GM19099 (cell line): ENCODE results near the gene MVB12B.

Experiments used
- POLR2A ChIP-seq: IDR thresholded peaks from 3 replicates; pipeline ENCODE4 v1.6.1; 2011; ENCODE audit warnings: low read depth; ENCODE audit not compliant: insufficient read length; ENCODE audit errors: extremely low read depth

The MVB12B gene

DNA sequence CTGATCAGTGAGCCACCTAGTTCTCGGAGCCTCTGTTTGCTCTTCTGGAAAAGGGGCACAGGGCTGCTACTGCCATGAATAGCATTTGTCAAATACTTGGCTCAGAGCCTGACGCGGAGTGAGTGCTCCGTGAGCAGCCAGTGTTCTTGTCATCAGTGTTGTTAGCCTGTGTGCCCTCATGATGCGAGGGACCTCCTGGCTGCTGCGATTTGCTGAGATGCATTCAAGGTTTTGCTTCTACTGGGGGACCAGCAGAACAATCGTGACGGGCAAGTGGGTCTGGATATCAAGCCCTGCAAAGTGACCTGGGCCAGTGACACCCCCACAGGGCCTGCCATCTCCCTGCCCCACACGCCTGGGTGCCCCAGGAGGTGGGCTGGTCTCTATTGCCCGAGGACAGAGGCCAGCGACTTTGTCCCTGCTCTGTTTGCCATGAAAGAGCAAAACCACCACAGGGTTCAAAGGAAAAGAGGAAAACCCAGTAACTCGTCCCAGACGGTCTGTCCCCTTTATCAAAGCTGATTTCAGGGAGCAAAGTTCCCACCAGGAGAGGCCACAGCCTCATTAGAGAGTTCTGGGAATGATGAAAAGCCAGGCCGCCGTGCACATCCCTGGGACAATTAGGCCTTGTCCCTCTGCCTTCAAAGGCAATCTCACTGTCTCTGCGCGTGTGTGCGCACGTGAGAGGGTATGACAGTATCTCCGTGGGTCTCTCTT lies 200.6 kb downstream of the MVB12B start:
- no peak for TF ChIP-seq POLR2A

DNA sequence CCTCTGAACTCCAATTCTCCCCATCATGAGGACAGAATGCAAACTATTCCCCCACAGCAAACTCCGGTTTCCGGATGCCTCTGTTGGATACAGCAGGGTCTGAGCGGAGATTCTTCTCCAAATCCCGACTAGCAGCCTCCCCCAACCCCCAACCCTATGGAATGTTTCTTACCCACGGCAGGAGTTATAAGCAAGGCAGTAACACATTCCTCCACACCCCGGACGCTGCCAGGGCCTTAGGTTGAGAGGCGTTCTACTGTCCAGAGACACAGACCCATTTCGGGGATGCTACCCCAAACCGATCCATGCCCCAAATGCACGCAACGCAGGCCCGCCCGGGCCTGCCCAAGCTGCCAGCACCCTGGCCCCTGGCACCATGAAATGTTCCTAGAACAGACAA lies 201.5 kb downstream of the MVB12B start:
- TF ChIP-seq POLR2A, result no peak

DNA sequence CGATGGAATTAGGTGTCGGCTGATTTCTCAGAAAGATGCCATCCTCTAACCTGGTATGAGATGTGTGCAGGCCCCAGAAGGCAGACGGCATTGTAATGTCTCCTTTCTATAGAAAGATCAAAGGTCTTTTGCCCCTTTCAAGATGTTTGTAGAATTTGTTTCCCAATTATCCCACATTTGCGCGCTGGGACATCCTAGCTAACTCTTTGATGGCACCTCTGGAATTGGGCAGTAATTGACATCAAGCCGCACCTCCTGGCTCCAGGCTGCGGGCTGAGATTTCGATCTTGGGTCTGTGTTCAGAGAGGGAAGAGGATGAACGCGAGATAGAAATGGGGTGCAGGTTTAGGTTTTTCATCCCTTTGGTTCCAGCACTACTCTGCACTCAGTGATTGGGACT lies 202.3 kb downstream of the MVB12B start:
- no peak for TF ChIP-seq POLR2A

DNA sequence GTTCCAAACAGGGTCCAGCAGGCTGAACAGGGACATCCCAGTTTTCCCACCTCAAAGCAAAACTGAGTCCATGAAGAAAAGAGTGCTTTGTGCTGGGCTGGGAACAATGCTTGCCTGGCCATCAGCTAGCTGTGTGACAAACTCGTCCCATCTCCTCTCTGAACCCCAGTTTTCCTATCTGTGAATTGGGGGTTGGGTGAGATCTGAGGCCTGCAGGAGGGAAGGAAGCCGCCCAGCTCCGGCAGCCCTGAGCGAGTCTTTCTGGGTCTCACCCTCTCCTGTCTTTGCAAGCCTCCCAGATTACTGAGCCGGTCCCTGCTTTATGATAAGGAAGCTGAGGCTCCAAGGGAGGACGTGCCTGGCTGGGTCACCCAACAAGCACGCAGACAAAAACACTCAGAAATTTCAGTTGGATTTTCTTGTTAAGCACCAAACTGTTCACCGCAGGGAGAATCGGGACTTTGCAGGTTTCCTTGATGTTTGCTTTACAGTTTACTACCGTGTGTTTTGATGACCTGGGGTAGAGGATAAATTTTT lies 204.5 kb downstream of the MVB12B start:
- TF ChIP-seq POLR2A, result no peak

DNA sequence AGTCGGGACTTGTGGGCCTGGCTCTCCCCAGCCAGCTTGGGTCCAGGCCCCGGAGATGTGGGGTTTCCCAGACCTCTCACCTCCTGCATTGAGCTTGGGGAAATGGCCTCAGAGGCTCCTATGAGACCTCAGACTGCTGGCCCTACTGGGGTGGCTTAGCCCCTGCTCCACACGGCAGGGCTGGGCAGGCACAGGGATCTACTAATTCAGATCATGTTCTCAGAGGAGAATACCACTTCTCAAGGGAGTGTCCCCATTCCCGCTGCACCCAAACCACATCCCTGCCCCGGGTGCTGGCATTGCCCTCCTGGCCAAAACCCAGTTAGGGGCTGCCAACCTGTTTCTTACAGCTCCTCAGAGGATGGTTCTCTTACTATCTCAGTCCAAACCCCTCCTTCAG lies 205.0 kb downstream of the MVB12B start:
- no peak for TF ChIP-seq POLR2A

DNA sequence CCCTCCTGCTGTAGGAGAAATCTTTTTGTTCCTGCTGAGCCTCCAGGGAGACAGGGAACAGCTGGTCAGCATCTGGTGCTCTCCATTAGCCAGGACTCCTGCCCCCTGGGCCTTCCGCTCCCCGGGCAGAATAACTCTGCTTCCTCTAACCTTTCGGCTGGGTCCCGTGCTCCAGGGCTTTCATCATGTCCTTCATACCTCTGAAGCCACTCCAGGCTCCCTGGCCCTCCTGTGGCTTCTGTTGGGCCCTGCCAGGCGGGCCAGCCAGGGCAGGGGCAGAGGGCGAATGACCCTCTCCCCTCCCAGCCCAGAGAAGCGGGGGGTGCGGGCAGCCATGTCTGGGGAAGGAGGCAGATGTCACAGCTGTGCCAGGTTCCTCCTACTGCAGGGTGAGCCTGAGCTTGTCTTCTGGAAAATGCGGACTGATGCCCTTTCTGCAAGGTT lies 205.4 kb downstream of the MVB12B start:
- TF ChIP-seq POLR2A, result no peak

GRCh38 chr9:126532489-126532888 lies 205.9 kb downstream of the MVB12B start:
- TF ChIP-seq POLR2A, result no peak

DNA sequence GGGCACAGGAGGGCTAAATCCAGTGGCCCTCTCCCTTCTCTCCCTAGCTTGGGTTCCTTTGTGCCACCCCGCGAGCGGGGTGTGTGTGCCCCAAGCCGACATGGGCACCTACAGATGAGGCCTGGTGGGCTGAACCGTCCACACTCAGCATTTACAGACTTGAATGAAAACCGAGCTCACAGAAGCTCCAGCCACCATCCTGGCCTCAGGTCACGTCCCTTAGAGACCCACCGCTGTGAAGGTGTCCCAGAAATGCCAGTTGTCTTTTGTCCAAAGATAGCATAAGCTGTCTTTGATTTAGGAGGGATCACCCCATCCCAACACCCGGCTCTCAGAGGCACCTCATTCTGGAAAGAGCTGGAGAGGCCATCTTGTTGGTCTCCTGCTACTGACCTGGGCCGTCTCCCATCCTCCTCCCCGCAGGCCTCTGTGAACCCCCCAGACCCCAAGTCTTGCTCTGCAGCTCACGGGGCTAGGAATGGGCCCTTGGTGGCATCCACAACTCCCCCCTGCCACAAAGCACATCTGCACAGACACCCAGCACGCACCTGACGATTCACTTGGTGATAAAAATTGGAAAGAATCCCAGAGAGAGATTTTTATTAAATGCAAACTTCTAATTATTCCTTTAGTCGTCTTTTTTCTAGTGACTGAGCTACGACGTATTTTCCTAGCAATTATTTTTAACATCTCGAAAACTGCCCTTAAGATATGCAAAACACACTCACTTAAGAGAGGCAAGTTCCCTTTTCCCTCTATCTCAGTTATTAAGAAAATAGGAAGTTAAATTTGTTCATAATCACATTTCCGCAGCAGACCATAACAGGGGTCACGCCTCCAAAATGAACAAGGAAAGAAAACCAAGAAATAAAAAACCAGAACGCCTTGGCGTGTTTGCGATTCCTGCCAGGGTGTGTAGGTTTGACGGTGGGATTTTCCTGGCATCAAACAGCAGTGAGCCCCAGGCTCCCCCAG lies 206.6 kb downstream of the MVB12B start:
- TF ChIP-seq POLR2A, result no peak

DNA sequence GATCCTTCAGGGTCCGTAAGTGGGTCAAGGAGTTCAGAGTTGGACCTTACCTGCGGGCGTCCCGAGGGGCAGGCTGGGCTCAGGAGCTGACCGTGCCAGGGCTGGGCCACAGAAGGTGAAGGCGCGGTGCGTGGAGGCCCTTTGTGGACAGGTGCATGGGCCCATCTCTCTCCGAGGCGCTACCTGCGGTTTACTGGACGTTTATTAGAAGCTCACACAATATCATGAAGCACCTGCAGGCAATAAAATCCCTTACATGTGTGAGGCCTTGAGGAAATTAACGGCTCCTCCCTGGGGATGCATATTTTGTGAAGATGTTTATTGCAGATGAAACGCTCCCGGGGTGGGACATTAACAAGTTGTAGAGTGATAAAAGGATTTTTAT lies 207.3 kb downstream of the MVB12B start:
- no peak for TF ChIP-seq POLR2A

GRCh38 chr9:126534431-126535186 lies 208.0 kb downstream of the MVB12B start:
- no peak for TF ChIP-seq POLR2A

DNA sequence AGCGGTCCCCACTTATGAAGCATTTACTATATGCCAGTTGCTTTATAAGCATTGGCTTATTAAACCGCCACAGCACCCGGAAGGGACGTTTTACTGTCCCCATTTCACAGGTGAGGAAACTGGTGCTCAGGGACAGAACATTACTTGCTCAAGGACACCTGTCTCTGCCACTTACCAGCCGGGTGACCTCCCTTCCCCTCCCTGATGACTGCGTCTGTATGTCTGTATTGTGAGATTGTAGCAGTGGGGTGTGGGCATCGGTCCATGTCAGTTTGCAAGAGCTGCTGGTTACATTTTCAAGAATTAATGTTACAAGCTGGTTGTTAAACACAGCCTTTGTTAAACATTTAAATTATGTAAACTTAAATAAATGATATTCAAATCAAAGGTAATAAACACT lies 209.5 kb downstream of the MVB12B start:
- no peak for TF ChIP-seq POLR2A

- TF ChIP-seq POLR2A, result no peak
Measured at GRCh38 chr9:126536841-126537465, 210.3 kb downstream of the MVB12B start.

- no peak for TF ChIP-seq POLR2A
Measured at GRCh38 chr9:126538550-126538949, 211.9 kb downstream of the MVB12B start.

- TF ChIP-seq POLR2A, result no peak
Measured at GRCh38 chr9:126543490-126543889, 216.9 kb downstream of the MVB12B start.

GRCh38 chr9:126545106-126545505 lies 218.5 kb downstream of the MVB12B start:
- TF ChIP-seq POLR2A, result no peak

DNA sequence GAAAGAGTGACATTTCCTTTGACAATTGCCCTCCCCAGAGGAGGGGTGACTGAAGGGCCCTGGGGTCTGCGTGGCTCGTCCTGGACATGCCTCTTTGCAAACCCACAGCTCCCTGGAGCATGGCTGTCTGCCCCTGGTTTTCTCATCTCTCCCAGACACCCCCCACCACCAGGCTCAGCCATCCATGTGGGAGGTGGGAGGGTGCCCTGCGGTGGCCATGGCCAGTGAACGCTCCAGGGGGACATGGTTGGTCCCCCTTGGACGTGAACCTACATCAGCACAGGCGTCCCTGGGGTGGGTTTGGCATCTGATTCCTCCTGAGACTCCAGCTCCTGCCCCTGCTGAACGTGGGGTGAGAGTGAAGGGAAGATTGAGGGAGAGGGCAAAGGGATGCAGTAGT lies 219.4 kb downstream of the MVB12B start:
- no peak for TF ChIP-seq POLR2A
